Nephron (organoid): Measurements from ENCODE around the gene AP3B1.
"Not testable (repeated sequence)": the region's sequence is repeated elsewhere in the genome, so short reads cannot be mapped to it uniquely, and the experiment has no call there.

ENCODE experiments used
- H3K27ac Mint-ChIP-seq, 3 experiments: 2 replicates each; pipeline ENCODE4 v1.8.0; 2020; ENCODE audit warnings: mixed read lengths in 3 of 3, mild to moderate bottlenecking in 2 of 3, moderate library complexity in 1 of 3
- H3K27me3 Mint-ChIP-seq: 2 replicates; pipeline ENCODE4 v1.8.0; 2021; ENCODE audit warnings: low read depth, mild to moderate bottlenecking, moderate library complexity, mixed read lengths
- H3K36me3 Mint-ChIP-seq: 2 replicates; pipeline ENCODE4 v1.8.0; 2020; ENCODE audit warnings: low read depth, mixed read lengths
- H3K4me1 Mint-ChIP-seq: 2 replicates; pipeline ENCODE4 v1.8.0; 2020; ENCODE audit warnings: mixed read lengths
- H3K4me3 Mint-ChIP-seq, 3 experiments: 2 replicates each; pipeline ENCODE4 v1.8.0; 2020; ENCODE audit warnings: mild to moderate bottlenecking in 3 of 3, mixed read lengths in 3 of 3, moderate library complexity in 2 of 3
- H3K9me3 Mint-ChIP-seq: 2 replicates; pipeline ENCODE4 v1.8.0; 2020; ENCODE audit warnings: mixed read lengths
- CTCF ChIP-seq, 3 experiments: fragments of 200-600 bp; sonication (generic); IDR thresholded peaks; one replicate each; pipeline ENCODE4 v1.5.0; 2021; ENCODE audit warnings: antibody characterized with exemption in 3 of 3; ENCODE audit not compliant: unreplicated experiment in 3 of 3

Gene AP3B1

GRCh38 chr5:78204241-78204640, 90.3 kb downstream of the AP3B1 start:
- no peak for TF ChIP-seq CTCF (IDR thresholded peaks at IDR 0.05; ENCODE audit: unreplicated experiment in 3 of 3)
- H3K4me3 Mint-ChIP-seq: no peak overlapping the region
- H3K36me3 Mint-ChIP-seq: peaks cover 62% of the 10 kb centered on the region
- no peak overlapping the region for H3K27ac Mint-ChIP-seq
- peaks cover 11% of the 10 kb centered on the region for H3K9me3 Mint-ChIP-seq
- no peaks in the 10 kb centered on the region for H3K27me3 Mint-ChIP-seq
- H3K4me1 Mint-ChIP-seq: no peaks in the 10 kb centered on the region

GRCh38 chr5:78203815-78204214, 90.7 kb downstream of the AP3B1 start:
- no peaks in the 10 kb centered on the region for H3K4me1 Mint-ChIP-seq
- no peak for TF ChIP-seq CTCF (IDR thresholded peaks at IDR 0.05; ENCODE audit: unreplicated experiment in 3 of 3)
- no peak overlapping the region for H3K27ac Mint-ChIP-seq
- H3K36me3 Mint-ChIP-seq: peaks cover 63% of the 10 kb centered on the region
- H3K4me3 Mint-ChIP-seq: no peak overlapping the region
- H3K9me3 Mint-ChIP-seq: peaks cover 11% of the 10 kb centered on the region
- H3K27me3 Mint-ChIP-seq: no peaks in the 10 kb centered on the region

- Mint-ChIP-seq H3K36me3 (peaks cover 35% of the 10 kb centered on the region), H3K9me3 (peaks cover 19% of the 10 kb centered on the region), H3K4me3 (no peak overlapping the region), H3K27me3 (no peaks in the 10 kb centered on the region), H3K4me1 (no peaks in the 10 kb centered on the region), H3K27ac (no peak overlapping the region)
- no peak for TF ChIP-seq CTCF (IDR thresholded peaks at IDR 0.05; ENCODE audit: unreplicated experiment in 3 of 3)
Measured at GRCh38 chr5:78190402-78190801, 104.1 kb downstream of the AP3B1 start.

GRCh38 chr5:78188681-78189080, 105.8 kb downstream of the AP3B1 start:
- Mint-ChIP-seq H3K36me3 (peaks cover 31% of the 10 kb centered on the region), H3K9me3 (peaks cover 17% of the 10 kb centered on the region)
- H3K4me1 Mint-ChIP-seq, H3K27me3 Mint-ChIP-seq, H3K27ac Mint-ChIP-seq, H3K4me3 Mint-ChIP-seq: not testable (repeated sequence)

- no peaks in the 10 kb centered on the region for H3K27me3 Mint-ChIP-seq
- peaks cover 17% of the 10 kb centered on the region for H3K9me3 Mint-ChIP-seq
- no peaks in the 10 kb centered on the region for H3K4me1 Mint-ChIP-seq
- H3K36me3 Mint-ChIP-seq: peaks cover 35% of the 10 kb centered on the region
- H3K4me3 Mint-ChIP-seq: no peak overlapping the region
- H3K27ac Mint-ChIP-seq: no peak overlapping the region
- TF ChIP-seq CTCF (IDR thresholded peaks at IDR 0.05; ENCODE audit: unreplicated experiment in 3 of 3): no peak
Measured at GRCh38 chr5:78187172-78187571, 107.3 kb downstream of the AP3B1 start.

- H3K27me3 Mint-ChIP-seq: no peaks in the 10 kb centered on the region
- H3K36me3 Mint-ChIP-seq: peaks cover 33% of the 10 kb centered on the region
- peaks cover 3% of the 10 kb centered on the region for H3K9me3 Mint-ChIP-seq
- no peak overlapping the region for H3K27ac Mint-ChIP-seq
- TF ChIP-seq CTCF (IDR thresholded peaks at IDR 0.05; ENCODE audit: unreplicated experiment in 3 of 3): no peak
- no peak overlapping the region for H3K4me3 Mint-ChIP-seq
- no peaks in the 10 kb centered on the region for H3K4me1 Mint-ChIP-seq
Measured at GRCh38 chr5:78182838-78183237, 111.7 kb downstream of the AP3B1 start.
